HEK293 (cell line): Measurements from ENCODE around the gene RNF144A.

Experiments
- CTCF ChIA-PET: fragments of 350-600 bp; formaldehyde crosslinking; extraction: SDS; loops from one replicate; lab custom pipeline; 2021; ENCODE audit warnings: antibody characterized with exemption; lab: Yijun Ruan, JAX
- POLR2A ChIA-PET: fragments of 300-600 bp; formaldehyde crosslinking; extraction: SDS; loops from one replicate; lab custom pipeline; 2020; ENCODE audit warnings: antibody characterized with exemption, inconsistent platforms; lab: Yijun Ruan, JAX
- H3K27ac ChIP-seq: fragments of 200-500 bp; sonication (Bioruptor generic); 2 replicates; pipeline ENCODE4 v1.5.1; 2014; ENCODE audit warnings: low read depth, low read length, control low read depth, inconsistent platforms; ENCODE audit errors: extremely low read depth
- H3K36me3 ChIP-seq, 2 experiments: fragments of 200-500 bp in 1 of 2; sonication (Bioruptor generic) in 1 of 2; 1 replicate in 1 of 2; 2 replicates in 1 of 2; pipeline ENCODE4 v1.5.1; 2014 to 2017; ENCODE audit warnings: inconsistent platforms in 2 of 2, low read length in 2 of 2; ENCODE audit not compliant: control insufficient read depth in 2 of 2, insufficient read depth in 1 of 2
- H3K4me1 ChIP-seq: fragments of 200-500 bp; sonication (Bioruptor generic); 2 replicates; pipeline ENCODE4 v1.5.1; 2014; ENCODE audit warnings: mild to moderate bottlenecking, low read length, inconsistent platforms; ENCODE audit not compliant: control insufficient read depth, insufficient read depth
- H3K4me3 ChIP-seq: 2 replicates; pipeline ENCODE4 v1.5.1; 2011; ENCODE audit warnings: low read depth, mild to moderate bottlenecking, control low read depth, low read length, moderate library complexity
- H3K9me3 ChIP-seq: fragments of 200-500 bp; sonication (Bioruptor generic); 2 replicates; pipeline ENCODE4 v1.5.1; 2014; ENCODE audit warnings: low read depth, low read length, inconsistent platforms; ENCODE audit not compliant: control insufficient read depth, insufficient read depth
- KLF10 ChIP-seq: fragments of 450-650 bp; IDR thresholded peaks from 2 replicates; pipeline ENCODE4 v1.5.1; 2018; ENCODE audit warnings: missing biosample characterization, mild to moderate bottlenecking, missing genetic modification characterization
- SP3 ChIP-seq: fragments of 450-650 bp; formaldehyde crosslinking; IDR thresholded peaks from 2 replicates; pipeline ENCODE4 v1.5.1; 2016; ENCODE audit warnings: missing biosample characterization, missing genetic modification characterization
- ZBTB1 ChIP-seq: fragments of 450-650 bp; formaldehyde crosslinking; IDR thresholded peaks from 2 replicates; pipeline ENCODE4 v1.5.1; 2016; ENCODE audit warnings: missing biosample characterization, missing genetic modification characterization
- ZNF132 ChIP-seq: fragments of 450-650 bp; formaldehyde crosslinking; IDR thresholded peaks from 2 replicates; pipeline ENCODE4 v1.5.1; 2017; ENCODE audit warnings: missing biosample characterization, missing genetic modification characterization, borderline replicate concordance
- ZNF138 ChIP-seq: fragments of 450-650 bp; formaldehyde crosslinking; IDR thresholded peaks from 2 replicates; pipeline ENCODE4 v1.5.1; 2016; ENCODE audit warnings: missing biosample characterization, missing genetic modification characterization, borderline replicate concordance
- ZNF16 ChIP-seq: fragments of 450-650 bp; formaldehyde crosslinking; IDR thresholded peaks from 2 replicates; pipeline ENCODE4 v1.5.1; 2016; ENCODE audit warnings: low read depth, missing biosample characterization, missing genetic modification characterization
- ZNF19 ChIP-seq: fragments of 450-650 bp; formaldehyde crosslinking; IDR thresholded peaks from 2 replicates; pipeline ENCODE4; 2016; ENCODE audit warnings: missing biosample characterization, missing genetic modification characterization, low read depth
- ZNF23 ChIP-seq: fragments of 450-650 bp; formaldehyde crosslinking; IDR thresholded peaks from 2 replicates; pipeline ENCODE4 v1.5.1; 2016; ENCODE audit warnings: missing biosample characterization, missing genetic modification characterization, borderline replicate concordance
- ZNF274 ChIP-seq, 2 experiments: fragments of 200-500 bp in 1 of 2; fragments of 450-650 bp in 1 of 2; sonication (Bioruptor generic) in 1 of 2; formaldehyde crosslinking in 1 of 2; IDR thresholded peaks; 2 replicates each; pipeline versions ENCODE4 v1.5.1 to v1.6.1; 2014 to 2016; ENCODE audit warnings: borderline replicate concordance in 1 of 2, inconsistent platforms in 1 of 2, low read length in 1 of 2, missing biosample characterization in 1 of 2, missing genetic modification characterization in 1 of 2
- ZNF416 ChIP-seq: fragments of 450-650 bp; formaldehyde crosslinking; IDR thresholded peaks from 2 replicates; pipeline ENCODE4 v1.5.1; 2016; ENCODE audit warnings: missing biosample characterization, missing genetic modification characterization
- ZNF549 ChIP-seq: fragments of 450-650 bp; IDR thresholded peaks from 2 replicates; pipeline ENCODE4 v1.5.1; 2018; ENCODE audit warnings: missing biosample characterization, missing genetic modification characterization, mild to moderate bottlenecking, inconsistent platforms, moderate library complexity
- ZNF571 ChIP-seq: fragments of 450-650 bp; formaldehyde crosslinking; IDR thresholded peaks from 2 replicates; pipeline ENCODE4 v1.5.0; 2017; ENCODE audit warnings: missing biosample characterization, missing genetic modification characterization
- ZNF596 ChIP-seq: fragments of 450-650 bp; IDR thresholded peaks from 2 replicates; pipeline ENCODE4 v1.5.0; 2018; ENCODE audit warnings: missing biosample characterization, mild to moderate bottlenecking, missing genetic modification characterization, moderate library complexity
- ZNF707 ChIP-seq: fragments of 450-650 bp; formaldehyde crosslinking; IDR thresholded peaks from 2 replicates; pipeline ENCODE4 v1.5.1; 2016; ENCODE audit warnings: missing biosample characterization, missing genetic modification characterization
- ZNF776 ChIP-seq: fragments of 450-650 bp; formaldehyde crosslinking; IDR thresholded peaks from 2 replicates; pipeline ENCODE4 v1.5.0; 2017; ENCODE audit warnings: missing biosample characterization, missing genetic modification characterization, borderline replicate concordance
- ZNF777 ChIP-seq: fragments of 450-650 bp; formaldehyde crosslinking; IDR thresholded peaks from 2 replicates; pipeline ENCODE4 v1.5.1; 2017; ENCODE audit warnings: missing biosample characterization, missing genetic modification characterization, borderline replicate concordance
- TF ChIP-seq, protein P1 (sequence below): fragments of 450-650 bp; formaldehyde crosslinking; IDR thresholded peaks from 2 replicates; pipeline ENCODE4 v1.5.1; 2016; ENCODE audit warnings: missing biosample characterization, missing genetic modification characterization, borderline replicate concordance
- TF ChIP-seq, protein P2 (sequence below): fragments of 450-650 bp; formaldehyde crosslinking; IDR thresholded peaks from 2 replicates; pipeline ENCODE4 v1.5.1; 2016; ENCODE audit warnings: missing biosample characterization, missing genetic modification characterization
- TF ChIP-seq, protein P3 (sequence below): fragments of 450-650 bp; formaldehyde crosslinking; IDR thresholded peaks from 2 replicates; pipeline ENCODE4 v1.5.0; 2017; ENCODE audit warnings: missing biosample characterization, missing genetic modification characterization, borderline replicate concordance

The RNF144A gene

DNA sequence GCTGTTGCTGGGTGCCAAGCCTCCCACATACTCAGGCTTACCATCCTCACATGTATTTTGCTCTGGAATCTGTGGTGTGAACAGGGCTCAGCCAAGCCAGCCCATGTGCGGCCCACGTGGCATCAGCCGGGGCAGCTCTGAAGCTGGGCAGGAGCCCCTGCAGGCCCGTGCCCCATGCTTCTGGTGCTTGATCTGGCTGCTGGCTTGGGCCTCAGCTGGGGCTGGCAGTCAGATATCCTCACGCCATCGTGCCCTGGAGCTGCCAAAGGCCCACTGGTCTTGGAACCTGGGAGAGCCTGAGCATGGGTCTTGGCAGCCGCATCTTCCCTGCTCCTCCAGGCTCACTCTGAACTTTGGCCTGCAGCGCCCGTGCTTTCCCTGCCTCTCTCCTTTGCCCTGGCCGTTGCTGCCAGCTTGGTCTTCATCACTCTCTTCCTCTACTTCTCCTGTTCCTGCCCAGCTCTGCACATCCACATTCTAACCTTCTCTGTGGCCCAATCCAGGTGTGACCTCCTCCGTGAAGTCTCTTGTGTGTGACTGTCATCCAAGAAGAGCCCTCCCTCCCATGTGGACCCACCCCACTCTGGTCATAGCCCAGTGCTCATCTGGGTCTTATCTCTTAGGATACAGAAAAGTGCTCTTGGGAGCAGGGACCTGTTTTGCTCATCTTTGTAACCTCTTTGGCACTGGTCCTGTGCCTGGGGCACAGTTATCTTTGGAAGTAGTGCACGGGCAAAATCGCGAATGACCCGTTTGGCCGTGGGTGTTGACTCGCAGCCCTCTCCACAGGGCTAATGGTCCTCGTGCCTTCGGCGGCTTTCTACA lies 116.1 kb downstream of the RNF144A start:
- Histone ChIP-seq H3K36me3 (peaks cover 0 to 27% of the 10 kb centered on the region in 2 experiments; a peak in 1 of 3 replicates), H3K9me3 (no peaks in the 10 kb centered on the region), H3K4me3 (no peak overlapping the region), H3K27ac (no peak overlapping the region), H3K4me1 (no peaks in the 10 kb centered on the region; the same call in 1 of the 2 replicates)
- ChIA-PET CTCF (interaction anchor here (0.8 to 8.9 kb wide), 2 partner anchors 11 kb away, joined by 3 to 43 read pairs; no protein-coding TSS in a partner anchor), POLR2A (no interaction called here)
- TF ChIP-seq ZNF132 (tag by site-specific recombination), result no peak
- TF ChIP-seq ZNF16 (tag by site-specific recombination), result no peak

DNA sequence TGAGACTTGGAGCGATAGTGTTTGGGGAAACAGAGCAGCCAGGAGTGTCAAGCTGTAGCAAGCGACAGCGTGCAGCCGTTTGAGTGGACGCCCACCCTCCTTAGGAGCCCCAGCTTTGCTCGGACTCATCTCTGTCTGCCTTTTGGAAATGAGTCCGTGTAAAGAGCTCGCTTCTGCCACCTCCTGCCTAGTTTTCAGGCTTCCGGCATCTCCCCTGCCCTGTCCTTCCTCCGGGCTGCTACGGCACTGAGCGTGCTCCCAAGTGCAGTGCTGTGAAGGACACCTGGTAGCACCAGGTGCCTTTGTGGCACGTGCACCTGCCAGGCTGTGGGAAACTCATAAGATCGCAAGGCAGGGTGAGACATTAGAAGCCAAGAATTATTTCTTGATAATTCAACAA lies 117.1 kb downstream of the RNF144A start:
- H3K4me3 ChIP-seq, result no peak overlapping the region
- TF ChIP-seq ZNF416 (no peak), ZNF23 (tag by site-specific recombination) (no peak), ZNF596 (no peak), ZNF777 (no peak), ZNF19 (tag by site-specific recombination) (no peak), ZNF707 (tag by site-specific recombination) (no peak), ZBTB1 (no peak), ZNF776 (tag by site-specific recombination) (no peak), ZNF274 (IDR thresholded peaks at IDR 0.05; ENCODE audit: low read length) (no peak), ZNF274 (tag by site-specific recombination; IDR thresholded peaks at IDR 0.05; ENCODE audit: borderline replicate concordance) (no peak), ZNF138 (no peak), ZNF549 (tag by site-specific recombination) (no peak), SP3 (tag by site-specific recombination) (no peak), ZNF571 (tag by site-specific recombination) (no peak), KLF10 (tag by site-specific recombination) (no peak)
- TF ChIP-seq, protein P1, sequence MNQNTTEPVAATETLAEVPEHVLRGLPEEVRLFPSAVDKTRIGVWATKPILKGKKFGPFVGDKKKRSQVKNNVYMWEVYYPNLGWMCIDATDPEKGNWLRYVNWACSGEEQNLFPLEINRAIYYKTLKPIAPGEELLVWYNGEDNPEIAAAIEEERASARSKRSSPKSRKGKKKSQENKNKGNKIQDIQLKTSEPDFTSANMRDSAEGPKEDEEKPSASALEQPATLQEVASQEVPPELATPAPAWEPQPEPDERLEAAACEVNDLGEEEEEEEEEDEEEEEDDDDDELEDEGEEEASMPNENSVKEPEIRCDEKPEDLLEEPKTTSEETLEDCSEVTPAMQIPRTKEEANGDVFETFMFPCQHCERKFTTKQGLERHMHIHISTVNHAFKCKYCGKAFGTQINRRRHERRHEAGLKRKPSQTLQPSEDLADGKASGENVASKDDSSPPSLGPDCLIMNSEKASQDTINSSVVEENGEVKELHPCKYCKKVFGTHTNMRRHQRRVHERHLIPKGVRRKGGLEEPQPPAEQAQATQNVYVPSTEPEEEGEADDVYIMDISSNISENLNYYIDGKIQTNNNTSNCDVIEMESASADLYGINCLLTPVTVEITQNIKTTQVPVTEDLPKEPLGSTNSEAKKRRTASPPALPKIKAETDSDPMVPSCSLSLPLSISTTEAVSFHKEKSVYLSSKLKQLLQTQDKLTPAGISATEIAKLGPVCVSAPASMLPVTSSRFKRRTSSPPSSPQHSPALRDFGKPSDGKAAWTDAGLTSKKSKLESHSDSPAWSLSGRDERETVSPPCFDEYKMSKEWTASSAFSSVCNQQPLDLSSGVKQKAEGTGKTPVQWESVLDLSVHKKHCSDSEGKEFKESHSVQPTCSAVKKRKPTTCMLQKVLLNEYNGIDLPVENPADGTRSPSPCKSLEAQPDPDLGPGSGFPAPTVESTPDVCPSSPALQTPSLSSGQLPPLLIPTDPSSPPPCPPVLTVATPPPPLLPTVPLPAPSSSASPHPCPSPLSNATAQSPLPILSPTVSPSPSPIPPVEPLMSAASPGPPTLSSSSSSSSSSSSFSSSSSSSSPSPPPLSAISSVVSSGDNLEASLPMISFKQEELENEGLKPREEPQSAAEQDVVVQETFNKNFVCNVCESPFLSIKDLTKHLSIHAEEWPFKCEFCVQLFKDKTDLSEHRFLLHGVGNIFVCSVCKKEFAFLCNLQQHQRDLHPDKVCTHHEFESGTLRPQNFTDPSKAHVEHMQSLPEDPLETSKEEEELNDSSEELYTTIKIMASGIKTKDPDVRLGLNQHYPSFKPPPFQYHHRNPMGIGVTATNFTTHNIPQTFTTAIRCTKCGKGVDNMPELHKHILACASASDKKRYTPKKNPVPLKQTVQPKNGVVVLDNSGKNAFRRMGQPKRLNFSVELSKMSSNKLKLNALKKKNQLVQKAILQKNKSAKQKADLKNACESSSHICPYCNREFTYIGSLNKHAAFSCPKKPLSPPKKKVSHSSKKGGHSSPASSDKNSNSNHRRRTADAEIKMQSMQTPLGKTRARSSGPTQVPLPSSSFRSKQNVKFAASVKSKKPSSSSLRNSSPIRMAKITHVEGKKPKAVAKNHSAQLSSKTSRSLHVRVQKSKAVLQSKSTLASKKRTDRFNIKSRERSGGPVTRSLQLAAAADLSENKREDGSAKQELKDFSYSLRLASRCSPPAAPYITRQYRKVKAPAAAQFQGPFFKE (tag by site-specific recombination), result no peak
- TF ChIP-seq, protein P2, sequence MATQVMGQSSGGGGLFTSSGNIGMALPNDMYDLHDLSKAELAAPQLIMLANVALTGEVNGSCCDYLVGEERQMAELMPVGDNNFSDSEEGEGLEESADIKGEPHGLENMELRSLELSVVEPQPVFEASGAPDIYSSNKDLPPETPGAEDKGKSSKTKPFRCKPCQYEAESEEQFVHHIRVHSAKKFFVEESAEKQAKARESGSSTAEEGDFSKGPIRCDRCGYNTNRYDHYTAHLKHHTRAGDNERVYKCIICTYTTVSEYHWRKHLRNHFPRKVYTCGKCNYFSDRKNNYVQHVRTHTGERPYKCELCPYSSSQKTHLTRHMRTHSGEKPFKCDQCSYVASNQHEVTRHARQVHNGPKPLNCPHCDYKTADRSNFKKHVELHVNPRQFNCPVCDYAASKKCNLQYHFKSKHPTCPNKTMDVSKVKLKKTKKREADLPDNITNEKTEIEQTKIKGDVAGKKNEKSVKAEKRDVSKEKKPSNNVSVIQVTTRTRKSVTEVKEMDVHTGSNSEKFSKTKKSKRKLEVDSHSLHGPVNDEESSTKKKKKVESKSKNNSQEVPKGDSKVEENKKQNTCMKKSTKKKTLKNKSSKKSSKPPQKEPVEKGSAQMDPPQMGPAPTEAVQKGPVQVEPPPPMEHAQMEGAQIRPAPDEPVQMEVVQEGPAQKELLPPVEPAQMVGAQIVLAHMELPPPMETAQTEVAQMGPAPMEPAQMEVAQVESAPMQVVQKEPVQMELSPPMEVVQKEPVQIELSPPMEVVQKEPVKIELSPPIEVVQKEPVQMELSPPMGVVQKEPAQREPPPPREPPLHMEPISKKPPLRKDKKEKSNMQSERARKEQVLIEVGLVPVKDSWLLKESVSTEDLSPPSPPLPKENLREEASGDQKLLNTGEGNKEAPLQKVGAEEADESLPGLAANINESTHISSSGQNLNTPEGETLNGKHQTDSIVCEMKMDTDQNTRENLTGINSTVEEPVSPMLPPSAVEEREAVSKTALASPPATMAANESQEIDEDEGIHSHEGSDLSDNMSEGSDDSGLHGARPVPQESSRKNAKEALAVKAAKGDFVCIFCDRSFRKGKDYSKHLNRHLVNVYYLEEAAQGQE, result no peak
- TF ChIP-seq, protein P3, sequence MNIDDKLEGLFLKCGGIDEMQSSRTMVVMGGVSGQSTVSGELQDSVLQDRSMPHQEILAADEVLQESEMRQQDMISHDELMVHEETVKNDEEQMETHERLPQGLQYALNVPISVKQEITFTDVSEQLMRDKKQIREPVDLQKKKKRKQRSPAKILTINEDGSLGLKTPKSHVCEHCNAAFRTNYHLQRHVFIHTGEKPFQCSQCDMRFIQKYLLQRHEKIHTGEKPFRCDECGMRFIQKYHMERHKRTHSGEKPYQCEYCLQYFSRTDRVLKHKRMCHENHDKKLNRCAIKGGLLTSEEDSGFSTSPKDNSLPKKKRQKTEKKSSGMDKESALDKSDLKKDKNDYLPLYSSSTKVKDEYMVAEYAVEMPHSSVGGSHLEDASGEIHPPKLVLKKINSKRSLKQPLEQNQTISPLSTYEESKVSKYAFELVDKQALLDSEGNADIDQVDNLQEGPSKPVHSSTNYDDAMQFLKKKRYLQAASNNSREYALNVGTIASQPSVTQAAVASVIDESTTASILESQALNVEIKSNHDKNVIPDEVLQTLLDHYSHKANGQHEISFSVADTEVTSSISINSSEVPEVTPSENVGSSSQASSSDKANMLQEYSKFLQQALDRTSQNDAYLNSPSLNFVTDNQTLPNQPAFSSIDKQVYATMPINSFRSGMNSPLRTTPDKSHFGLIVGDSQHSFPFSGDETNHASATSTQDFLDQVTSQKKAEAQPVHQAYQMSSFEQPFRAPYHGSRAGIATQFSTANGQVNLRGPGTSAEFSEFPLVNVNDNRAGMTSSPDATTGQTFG, result no peak
- H3K4me1 ChIP-seq, result no peaks in the 10 kb centered on the region; the same call in 1 of the 2 replicates
- no peak overlapping the region for H3K27ac ChIP-seq
- H3K9me3 ChIP-seq, result no peaks in the 10 kb centered on the region
- CTCF ChIA-PET, result interaction anchor here (0.5 to 8.9 kb wide), 3 partner anchors 10 to 137 kb away, joined by 3 to 43 read pairs (median 3); no protein-coding TSS in a partner anchor
- H3K36me3 ChIP-seq, result peaks cover 0 to 27% of the 10 kb centered on the region in 2 experiments; a peak in 2 of 3 replicates
- POLR2A ChIA-PET, result no interaction called here
